Measurements from ENCODE around the gene FBXW12. TPM values are rescaled to one million over a fixed set of nuclear protein-coding genes. Genes with fewer than 3 reads are reported as not detected.

FBXW12 gene
- total and polyA plus RNA-seq, 2 experiments from 2014 or later = not detected

DNA sequence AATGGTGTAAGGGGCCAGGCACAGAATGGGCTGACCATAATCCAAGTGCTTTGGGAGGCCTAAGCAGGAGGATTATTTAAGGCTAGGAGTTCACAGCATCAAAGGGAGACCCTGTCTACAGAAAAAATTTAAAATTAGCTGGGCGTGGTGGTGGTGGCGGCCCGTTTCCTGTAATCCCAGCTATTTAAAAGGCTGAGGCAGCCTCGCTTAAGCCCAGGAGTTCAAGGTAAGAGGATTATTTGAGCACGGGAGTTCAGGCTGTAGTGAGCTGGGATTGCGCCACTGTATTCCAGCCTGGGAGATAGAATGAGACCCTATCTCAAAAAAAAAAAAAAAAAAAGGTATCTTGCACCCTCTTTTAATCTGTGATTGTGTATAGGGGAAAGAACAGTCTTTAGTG lies 69.9 kb downstream of the FBXW12 start:
- Histone ChIP-seq H3K4me1 (ENCODE audit: insufficient read depth) (peaks cover 16% of the 10 kb centered on the region), H3K9me2 (replicated peaks; ENCODE audit: insufficient read depth) (no peaks in the 10 kb centered on the region), H3K27ac (peak overlapping the region; percentile 94), H3K4me3 (no peak overlapping the region), H3K27me3 (no peaks in the 10 kb centered on the region), H4K20me1 (ENCODE audit: insufficient read depth, poor library complexity, severe bottlenecking) (peaks cover 10% of the 10 kb centered on the region), H3K36me3 (replicated peaks; ENCODE audit: insufficient read depth, low read depth) (no peaks in the 10 kb centered on the region), H2AFZ (no peak overlapping the region), H3K79me2 (peaks cover 44% of the 10 kb centered on the region), H3K4me2 (peak overlapping the region; percentile 85), H3K9me3 (ENCODE audit: low read depth) (no peaks in the 10 kb centered on the region)
- WGBS (ENCODE audit: low lambda C conversion rate, missing lambda C conversion rate) = 72% methylated on average over 6 of the region's 6 CpGs
- DNase-seq (ENCODE audit: low spot score) = no peak
- TF ChIP-seq EZH2phosphoT487 (IDR thresholded peaks at IDR 0.05; ENCODE audit: low read depth, severe bottlenecking, unreplicated experiment) (no peak), EZH2 (IDR thresholded peaks at IDR 0.05; ENCODE audit: borderline replicate concordance) (no peak), CTCF (IDR thresholded peaks at IDR 0.05; ENCODE audit: poor library complexity) (no peak)

Small RNAs within 50 kb of the gene (small RNA-seq; reads per million reads assigned to genes)
- gene RN7SL321P = not detected

Other genes with a start within 250 kb of the FBXW12 start
- gene CDC25A, start 183.8 kb upstream of the FBXW12 start, total RNA-seq = 5.3 and 7.9 TPM in 2 replicates
- 3.7 and 5.5 TPM in 2 replicates for gene CDC25A, start 183.8 kb upstream of the FBXW12 start, polyA plus RNA-seq
- gene CAMP, start 148.7 kb upstream of the FBXW12 start, total RNA-seq = not detected in 2 replicates
- 0.36 TPM in 1 of 2 replicates, not detected in the other for gene CAMP, start 148.7 kb upstream of the FBXW12 start, polyA plus RNA-seq
- gene ZNF589, start 131.1 kb upstream of the FBXW12 start, total RNA-seq = 3.5 and 6.3 TPM in 2 replicates
- 3.9 and 4.2 TPM in 2 replicates for gene ZNF589, start 131.1 kb upstream of the FBXW12 start, polyA plus RNA-seq
- 31.5 and 47.3 TPM in 2 replicates for gene NME6, start 70.9 kb upstream of the FBXW12 start, total RNA-seq
- gene NME6, start 70.9 kb upstream of the FBXW12 start, polyA plus RNA-seq = 38.7 and 42.0 TPM in 2 replicates
- not detected in 2 replicates for gene SPINK8, start 38.6 kb upstream of the FBXW12 start, total RNA-seq
- gene SPINK8, start 38.6 kb upstream of the FBXW12 start, polyA plus RNA-seq = not detected in 2 replicates
- 73.2 and 74.5 TPM in 2 replicates for gene PLXNB1, start 57.9 kb downstream of the FBXW12 start, total RNA-seq
- gene PLXNB1, start 57.9 kb downstream of the FBXW12 start, polyA plus RNA-seq = 71.3 and 79.0 TPM in 2 replicates
- 28.1 and 30.4 TPM in 2 replicates for gene CCDC51, start 67.9 kb downstream of the FBXW12 start, total RNA-seq
- 30.8 and 32.0 TPM in 2 replicates for gene CCDC51, start 67.9 kb downstream of the FBXW12 start, polyA plus RNA-seq
- 345 and 381 TPM in 2 replicates for gene TMA7, start 68.0 kb downstream of the FBXW12 start, total RNA-seq
- 503 and 581 TPM in 2 replicates for gene TMA7, start 68.0 kb downstream of the FBXW12 start, polyA plus RNA-seq
- gene ATRIP, start 74.5 kb downstream of the FBXW12 start, total RNA-seq = 4.5 and 4.9 TPM in 2 replicates
- gene ATRIP, start 74.5 kb downstream of the FBXW12 start, polyA plus RNA-seq = 4.3 and 6.7 TPM in 2 replicates
- 172 and 192 TPM in 2 replicates for gene SHISA5, start 132.0 kb downstream of the FBXW12 start, total RNA-seq
- 369 TPM in 2 replicates for gene SHISA5, start 132.0 kb downstream of the FBXW12 start, polyA plus RNA-seq
- gene PFKFB4, start 184.6 kb downstream of the FBXW12 start, total RNA-seq = 12.0 and 14.1 TPM in 2 replicates
- gene PFKFB4, start 184.6 kb downstream of the FBXW12 start, polyA plus RNA-seq = 8.2 and 9.5 TPM in 2 replicates
- gene UCN2, start 191.6 kb downstream of the FBXW12 start, total RNA-seq = 0.08 and 0.30 TPM in 2 replicates
- 1.1 and 1.5 TPM in 2 replicates for gene UCN2, start 191.6 kb downstream of the FBXW12 start, polyA plus RNA-seq
- 5.7 and 17.4 TPM in 2 replicates for gene COL7A1, start 223.1 kb downstream of the FBXW12 start, total RNA-seq
- 19.6 and 24.7 TPM in 2 replicates for gene COL7A1, start 223.1 kb downstream of the FBXW12 start, polyA plus RNA-seq
- gene UQCRC1, start 237.4 kb downstream of the FBXW12 start, total RNA-seq = 308 and 352 TPM in 2 replicates
- 405 and 411 TPM in 2 replicates for gene UQCRC1, start 237.4 kb downstream of the FBXW12 start, polyA plus RNA-seq
- gene TMEM89, start 249.6 kb downstream of the FBXW12 start, total RNA-seq = not detected in 2 replicates
- not detected in 2 replicates for gene TMEM89, start 249.6 kb downstream of the FBXW12 start, polyA plus RNA-seq